Left ventricle myocardium inferior (tissue), 1 donor: ENCODE results near the gene PEAR1. TPM values are rescaled to one million over a fixed set of nuclear protein-coding genes. Genes with fewer than 3 reads are reported as not detected.

Source experiments
- DNase-seq: peaks from one replicate; pipeline ENCODE4 v3.0.0-alpha.2; 2020
- H3K27ac ChIP-seq: fragments of 200-600 bp; replicated peaks from 2 replicates; pipeline ENCODE4 v1.8.0; 2021
- H3K27me3 ChIP-seq: fragments of 200-600 bp; 2 replicates; pipeline ENCODE4 v1.8.0; 2021; ENCODE audit warnings: low read depth
- H3K36me3 ChIP-seq: fragments of 200-600 bp; 2 replicates; pipeline ENCODE4 v1.8.0; 2021
- H3K4me1 ChIP-seq: fragments of 200-600 bp; 2 replicates; pipeline ENCODE4 v1.8.0; 2021
- H3K4me3 ChIP-seq: fragments of 200-600 bp; 2 replicates; pipeline ENCODE4 v1.8.0; 2021; ENCODE audit warnings: mild to moderate bottlenecking, moderate library complexity
- H3K9me3 ChIP-seq: fragments of 200-600 bp; replicated peaks from 2 replicates; pipeline ENCODE4 v1.8.0; 2021
- intact Hi-C: fragments of 100-400 bp; cut with micrococcal nuclease; formaldehyde crosslinking; loops from one replicate; pipeline ENCODE4 v1.11.0; 2022
- total RNA-seq: library from RNA; stranded (reverse); fragmentation: NEBNext Ultra II Directional; extraction: Animal tissue kit (Norgen Biotek cat#: 25700); gene quantifications from one replicate; pipeline ENCODE4 v1.2.1, GENCODE V29; 2021
- TF ChIP-seq, protein P1 (sequence below): fragments of 200-600 bp; IDR thresholded peaks from 2 replicates; pipeline ENCODE4 v1.8.0; 2021; ENCODE audit warnings: antibody characterized with exemption, mild to moderate bottlenecking, borderline replicate concordance
- donor health status: DM: no; HTN: yes; CAD: no; lungs with severe emphysema.

The PEAR1 gene
- total RNA-seq, 1 donor from 2014 or later: 7.1 TPM

DNA sequence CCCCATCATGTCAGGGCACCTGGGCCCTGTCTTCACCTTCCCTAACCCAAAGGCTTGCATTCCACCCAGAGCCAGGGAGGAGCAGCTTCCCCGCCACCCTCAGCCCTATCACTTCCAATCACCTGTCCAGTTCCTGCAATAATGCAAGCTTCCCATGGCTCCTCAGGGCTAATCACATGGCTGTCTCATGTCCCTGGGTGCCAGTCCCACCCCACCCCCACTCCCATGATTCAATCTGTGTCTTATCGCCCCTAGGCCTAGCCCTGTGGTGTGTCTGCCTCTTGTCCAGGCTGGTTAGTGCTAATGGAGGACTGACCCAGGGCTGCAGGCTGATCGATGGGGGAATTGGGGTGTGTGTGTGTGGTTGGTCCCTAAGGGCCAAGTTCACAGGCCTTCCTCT, 11.0 kb upstream of the PEAR1 start:
- H3K9me3 ChIP-seq: no peaks in the 10 kb centered on the region
- H3K4me1 ChIP-seq: no peaks in the 10 kb centered on the region
- no peak overlapping the region for H3K4me3 ChIP-seq
- TF ChIP-seq, protein P1, sequence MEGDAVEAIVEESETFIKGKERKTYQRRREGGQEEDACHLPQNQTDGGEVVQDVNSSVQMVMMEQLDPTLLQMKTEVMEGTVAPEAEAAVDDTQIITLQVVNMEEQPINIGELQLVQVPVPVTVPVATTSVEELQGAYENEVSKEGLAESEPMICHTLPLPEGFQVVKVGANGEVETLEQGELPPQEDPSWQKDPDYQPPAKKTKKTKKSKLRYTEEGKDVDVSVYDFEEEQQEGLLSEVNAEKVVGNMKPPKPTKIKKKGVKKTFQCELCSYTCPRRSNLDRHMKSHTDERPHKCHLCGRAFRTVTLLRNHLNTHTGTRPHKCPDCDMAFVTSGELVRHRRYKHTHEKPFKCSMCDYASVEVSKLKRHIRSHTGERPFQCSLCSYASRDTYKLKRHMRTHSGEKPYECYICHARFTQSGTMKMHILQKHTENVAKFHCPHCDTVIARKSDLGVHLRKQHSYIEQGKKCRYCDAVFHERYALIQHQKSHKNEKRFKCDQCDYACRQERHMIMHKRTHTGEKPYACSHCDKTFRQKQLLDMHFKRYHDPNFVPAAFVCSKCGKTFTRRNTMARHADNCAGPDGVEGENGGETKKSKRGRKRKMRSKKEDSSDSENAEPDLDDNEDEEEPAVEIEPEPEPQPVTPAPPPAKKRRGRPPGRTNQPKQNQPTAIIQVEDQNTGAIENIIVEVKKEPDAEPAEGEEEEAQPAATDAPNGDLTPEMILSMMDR: no peak
- no peak for DNase-seq
- H3K27me3 ChIP-seq: peaks cover 84% of the 10 kb centered on the region
- intact Hi-C loops: no loop called here
- H3K36me3 ChIP-seq: no peaks in the 10 kb centered on the region
- no peak overlapping the region for H3K27ac ChIP-seq

DNA sequence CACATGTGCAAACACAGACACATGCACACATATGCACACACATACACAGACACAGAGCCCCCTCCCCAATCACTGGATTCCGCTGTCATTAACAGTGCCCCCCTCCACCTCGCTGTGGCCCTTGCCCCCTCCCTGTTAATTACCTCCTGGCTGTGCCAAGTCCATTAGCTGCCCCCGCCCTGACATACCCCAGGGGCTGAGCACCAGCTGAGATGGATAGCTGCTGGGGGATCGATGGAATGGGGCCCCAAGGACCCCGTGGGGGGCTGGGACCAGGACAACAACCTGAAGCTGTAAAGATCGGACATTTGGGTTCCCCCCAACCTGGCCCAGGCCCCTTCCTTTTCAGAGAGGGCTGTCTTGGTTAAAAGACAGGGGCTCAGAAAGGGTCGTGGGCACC, 9.6 kb upstream of the PEAR1 start:
- Histone ChIP-seq H3K9me3 (no peaks in the 10 kb centered on the region), H3K4me1 (no peaks in the 10 kb centered on the region), H3K36me3 (no peaks in the 10 kb centered on the region), H3K27me3 (peaks cover 82% of the 10 kb centered on the region), H3K27ac (no peak overlapping the region), H3K4me3 (no peak overlapping the region)
- no peak for DNase-seq
- intact Hi-C loops: no loop called here
- TF ChIP-seq, protein P1: no peak

DNA sequence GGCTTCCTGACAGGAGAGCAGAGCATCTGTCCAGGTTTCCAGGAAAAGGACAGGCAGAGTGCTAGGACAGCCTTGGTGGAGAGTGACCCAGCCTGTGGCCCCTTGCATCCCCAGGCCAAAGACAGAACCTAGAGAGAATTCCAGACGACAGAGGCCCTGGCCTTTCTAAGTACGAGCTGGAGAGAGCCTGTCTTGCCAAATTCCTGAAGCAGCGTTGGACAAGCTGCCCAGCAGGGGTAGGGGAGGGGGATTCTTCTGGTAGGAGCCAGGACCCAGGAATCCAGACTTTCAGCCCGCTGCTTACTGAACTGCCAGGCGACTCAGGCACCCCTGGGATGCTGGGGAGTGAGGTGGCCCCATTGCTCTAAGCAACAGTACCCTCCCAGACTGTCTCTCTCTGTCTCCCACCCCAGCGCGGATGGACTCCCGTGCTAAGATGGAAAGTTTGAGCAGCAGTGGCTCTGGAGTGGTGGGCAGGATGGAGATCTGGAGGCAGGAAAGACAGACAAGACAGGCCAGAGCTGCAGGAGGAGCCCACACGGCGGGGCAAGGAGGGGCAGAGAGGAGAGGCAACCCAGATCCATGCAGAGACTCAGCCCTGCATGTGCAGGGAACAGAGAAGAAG, 8.8 kb upstream of the PEAR1 start:
- Histone ChIP-seq H3K4me1 (no peaks in the 10 kb centered on the region), H3K36me3 (no peaks in the 10 kb centered on the region), H3K4me3 (no peak overlapping the region), H3K27me3 (peaks cover 78% of the 10 kb centered on the region), H3K27ac (no peak overlapping the region), H3K9me3 (no peaks in the 10 kb centered on the region)
- no peak for DNase-seq
- TF ChIP-seq, protein P1: no peak
- intact Hi-C loops: no loop called here

DNA sequence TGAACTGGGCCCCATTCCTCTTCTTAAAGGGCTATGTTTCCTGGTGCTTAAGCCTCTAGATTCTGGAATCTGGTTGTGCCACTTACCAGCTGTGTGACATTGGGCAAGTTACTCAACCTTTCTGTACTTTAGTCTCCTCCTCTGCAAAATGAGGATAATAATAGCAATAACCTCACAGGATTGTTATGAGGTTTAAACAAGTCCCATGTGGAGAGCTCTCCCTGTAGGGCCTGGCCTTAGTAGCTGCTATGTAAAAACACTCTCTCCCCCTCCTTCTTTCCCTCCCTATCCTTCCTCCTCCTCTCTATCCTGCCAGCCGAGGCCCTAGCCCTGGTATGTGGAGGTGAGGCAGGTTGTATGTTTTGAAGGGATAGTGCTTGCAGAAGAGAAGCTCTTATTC, 8.2 kb upstream of the PEAR1 start:
- Histone ChIP-seq H3K27me3 (peaks cover 72% of the 10 kb centered on the region), H3K27ac (no peak overlapping the region), H3K36me3 (no peaks in the 10 kb centered on the region), H3K4me3 (no peak overlapping the region), H3K4me1 (no peaks in the 10 kb centered on the region), H3K9me3 (no peaks in the 10 kb centered on the region)
- TF ChIP-seq, protein P1: no peak
- intact Hi-C loops: no loop called here
- DNase-seq: no peak

DNA sequence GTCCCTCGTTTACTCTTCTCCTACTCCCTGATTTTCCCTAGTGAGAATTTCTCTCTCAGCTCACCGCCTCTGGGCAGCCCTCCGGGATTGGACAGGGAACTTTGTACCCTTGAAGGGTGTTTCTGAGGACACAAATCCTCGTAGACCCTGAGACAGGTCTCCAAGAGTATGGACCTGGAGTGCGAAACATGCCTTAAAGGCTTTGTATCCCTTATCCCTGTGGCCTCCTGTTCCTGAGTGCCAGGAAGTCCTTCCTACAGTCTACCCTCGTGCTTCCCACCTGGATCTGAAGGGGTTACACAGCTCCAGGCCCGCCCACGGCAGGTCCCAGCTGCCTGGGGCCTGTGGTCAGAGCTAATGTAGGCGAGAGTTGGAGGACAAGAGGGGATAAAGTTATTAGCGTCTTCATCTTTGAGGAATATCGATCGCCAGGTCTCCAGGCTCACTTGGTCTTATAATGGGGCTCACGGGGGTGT, 7.6 kb upstream of the PEAR1 start:
- H3K4me3 ChIP-seq: no peak overlapping the region
- H3K27ac ChIP-seq: no peak overlapping the region
- no peaks in the 10 kb centered on the region for H3K9me3 ChIP-seq
- TF ChIP-seq, protein P1: no peak
- no peaks in the 10 kb centered on the region for H3K4me1 ChIP-seq
- H3K36me3 ChIP-seq: no peaks in the 10 kb centered on the region
- H3K27me3 ChIP-seq: peaks cover 66% of the 10 kb centered on the region
- intact Hi-C loops: no loop called here
- no peak for DNase-seq
